ENCODE measurements around the gene CC2D2B.
"Not testable (repeated sequence)": the region's sequence is repeated elsewhere in the genome, so short reads cannot be mapped to it uniquely, and the experiment has no call there.

Gene CC2D2B

GRCh38 chr10:95964756-95965155 is 57.0 kb downstream of the CC2D2B start:
- no peaks in the 10 kb centered on the region for H3K36me3 ChIP-seq (ENCODE audit: control insufficient read depth, insufficient read depth, low read length)
- no peaks in the 10 kb centered on the region for H3K9me3 ChIP-seq (ENCODE audit: control insufficient read depth, insufficient read depth, low read length)
- no peaks in the 10 kb centered on the region for H3K4me1 ChIP-seq (ENCODE audit: control insufficient read depth, insufficient read depth, low read length)
- no CpG with 5 or more reads among the region's 1 CpG for WGBS (ENCODE audit: insufficient coverage, insufficient read length)
- no peak for DNase-seq (ENCODE audit: low read depth, low spot score)
- no peak overlapping the region for H3K4me3 ChIP-seq (ENCODE audit: low read length)
- H3K27ac ChIP-seq (ENCODE audit: low read length): no peak overlapping the region
- H3K27me3 ChIP-seq (ENCODE audit: control insufficient read depth, insufficient read depth, low read length): no peaks in the 10 kb centered on the region

DNA sequence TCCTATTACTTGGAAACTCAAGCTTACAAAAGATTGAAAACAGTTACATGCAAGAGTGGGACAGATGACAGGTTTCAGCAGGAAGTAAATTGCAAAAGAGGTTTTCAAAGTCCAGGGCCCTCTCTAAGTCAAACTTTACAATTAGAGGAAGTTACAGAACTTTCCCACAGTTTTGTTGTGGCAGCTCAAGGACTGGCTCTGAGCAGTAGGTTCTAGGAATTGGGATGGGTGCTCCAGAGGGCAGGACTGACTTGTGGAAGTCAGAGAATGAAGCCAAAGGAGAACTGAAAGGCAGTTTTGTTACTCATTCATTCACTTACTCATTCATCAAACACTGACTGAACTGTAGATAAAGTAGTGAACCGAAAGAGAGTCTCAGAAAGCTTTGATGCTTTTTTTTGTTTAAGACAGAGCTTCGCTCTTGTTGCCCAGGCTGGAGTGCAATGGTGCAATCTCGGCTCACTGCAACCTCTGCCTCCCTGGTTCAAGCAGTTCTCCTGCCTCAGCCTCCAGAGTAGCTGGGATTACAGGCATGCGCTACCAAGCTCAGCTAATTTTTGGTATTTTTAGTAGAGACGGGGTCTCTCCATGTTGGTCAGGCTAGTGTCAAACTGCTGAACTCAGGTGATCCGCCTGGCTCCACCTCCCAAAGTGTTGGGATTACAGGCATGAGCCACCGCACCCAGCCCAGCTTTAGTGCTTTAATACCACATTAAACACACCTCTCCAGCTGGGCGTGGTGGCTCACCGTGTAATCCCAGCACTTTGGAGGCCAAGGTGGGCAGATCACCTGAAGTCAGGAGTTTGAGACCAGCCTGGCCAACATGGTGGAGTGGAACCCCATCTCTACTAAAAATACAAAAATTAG is 68.8 kb downstream of the CC2D2B start:
- Histone ChIP-seq H3K4me3 (ENCODE audit: low read length) (no peak overlapping the region), H3K27me3 (ENCODE audit: control insufficient read depth, insufficient read depth, low read length) (no peaks in the 10 kb centered on the region), H3K27ac (ENCODE audit: low read length) (no peak overlapping the region), H3K36me3 (ENCODE audit: control insufficient read depth, insufficient read depth, low read length) (no peaks in the 10 kb centered on the region), H3K9me3 (ENCODE audit: control insufficient read depth, insufficient read depth, low read length) (no peaks in the 10 kb centered on the region), H3K4me1 (ENCODE audit: control insufficient read depth, insufficient read depth, low read length) (no peaks in the 10 kb centered on the region)
- WGBS (ENCODE audit: insufficient coverage, insufficient read length): no CpG with 5 or more reads among the region's 9 CpGs
- DNase-seq (ENCODE audit: low read depth, low spot score): no peak

GRCh38 chr10:95982200-95982599 is 74.4 kb downstream of the CC2D2B start:
- WGBS (ENCODE audit: insufficient coverage, insufficient read length): no CpG with 5 or more reads among the region's 2 CpGs
- no peak for DNase-seq (ENCODE audit: low read depth, low spot score)

GRCh38 chr10:95987685-95988426 is 80.1 kb downstream of the CC2D2B start:
- no CpG with 5 or more reads among the region's 2 CpGs for WGBS (ENCODE audit: insufficient coverage, insufficient read length)
- no peak overlapping the region for H3K27ac ChIP-seq (ENCODE audit: low read length)
- no peaks in the 10 kb centered on the region for H3K9me3 ChIP-seq (ENCODE audit: control insufficient read depth, insufficient read depth, low read length)

More at GRCh38 chr10:95982200-95982599, 74.4 kb downstream of the CC2D2B start:
- Histone ChIP-seq H3K36me3 (ENCODE audit: control insufficient read depth, insufficient read depth, low read length) (no peaks in the 10 kb centered on the region), H3K4me1 (ENCODE audit: control insufficient read depth, insufficient read depth, low read length) (no peaks in the 10 kb centered on the region), H3K27me3 (ENCODE audit: control insufficient read depth, insufficient read depth, low read length) (no peaks in the 10 kb centered on the region), H3K27ac (ENCODE audit: low read length) (no peak overlapping the region), H3K4me3 (ENCODE audit: low read length) (no peak overlapping the region), H3K9me3 (ENCODE audit: control insufficient read depth, insufficient read depth, low read length) (no peaks in the 10 kb centered on the region)

DNA sequence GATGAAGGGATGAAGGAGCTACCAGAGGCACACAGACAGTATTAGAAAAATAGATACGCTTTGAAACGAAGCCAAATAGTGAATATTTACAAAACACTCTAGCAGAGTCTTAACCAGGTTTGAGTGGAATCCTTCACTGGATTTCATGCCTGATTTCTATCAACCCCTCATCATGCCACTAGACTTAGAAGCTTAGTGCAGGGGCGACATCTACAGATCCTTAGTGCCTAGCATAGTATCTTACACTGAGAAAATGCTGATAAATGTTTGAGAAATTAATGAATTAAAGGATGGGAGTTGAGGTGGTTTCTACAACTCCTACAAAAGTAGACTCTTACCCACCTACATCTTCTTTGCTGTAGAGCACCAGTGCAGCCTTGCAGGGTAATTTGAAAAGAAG is 80.9 kb downstream of the CC2D2B start:
- H3K4me1 ChIP-seq (ENCODE audit: control insufficient read depth, insufficient read depth, low read length): no peaks in the 10 kb centered on the region
- H3K36me3 ChIP-seq (ENCODE audit: control insufficient read depth, insufficient read depth, low read length): no peaks in the 10 kb centered on the region
- WGBS (ENCODE audit: insufficient coverage, insufficient read length): no CpG with 5 or more reads among the region's 3 CpGs
- no peaks in the 10 kb centered on the region for H3K9me3 ChIP-seq (ENCODE audit: control insufficient read depth, insufficient read depth, low read length)
- H3K27ac ChIP-seq (ENCODE audit: low read length): no peak overlapping the region
- H3K27me3 ChIP-seq (ENCODE audit: control insufficient read depth, insufficient read depth, low read length): no peaks in the 10 kb centered on the region
- H3K4me3 ChIP-seq (ENCODE audit: low read length): no peak overlapping the region
- DNase-seq (ENCODE audit: low read depth, low spot score): no peak

More at GRCh38 chr10:95987685-95988426, 80.1 kb downstream of the CC2D2B start:
- DNase-seq (ENCODE audit: low read depth, low spot score): no peak
- Histone ChIP-seq H3K4me3 (ENCODE audit: low read length) (no peak overlapping the region), H3K27me3 (ENCODE audit: control insufficient read depth, insufficient read depth, low read length) (no peaks in the 10 kb centered on the region), H3K4me1 (ENCODE audit: control insufficient read depth, insufficient read depth, low read length) (no peaks in the 10 kb centered on the region), H3K36me3 (ENCODE audit: control insufficient read depth, insufficient read depth, low read length) (no peaks in the 10 kb centered on the region)

GRCh38 chr10:95994376-95994775 is 86.6 kb downstream of the CC2D2B start:
- not testable (repeated sequence) for H3K4me3 ChIP-seq (ENCODE audit: low read length); H3K27ac ChIP-seq (ENCODE audit: low read length); H3K36me3 ChIP-seq (ENCODE audit: control insufficient read depth, insufficient read depth, low read length); H3K4me1 ChIP-seq (ENCODE audit: control insufficient read depth, insufficient read depth, low read length); DNase-seq (ENCODE audit: low read depth, low spot score); H3K27me3 ChIP-seq (ENCODE audit: control insufficient read depth, insufficient read depth, low read length); H3K9me3 ChIP-seq (ENCODE audit: control insufficient read depth, insufficient read depth, low read length)
- WGBS (ENCODE audit: insufficient coverage, insufficient read length): no CpG with 5 or more reads among the region's 11 CpGs

GRCh38 chr10:95998255-95998784 is 90.5 kb downstream of the CC2D2B start:
- WGBS (ENCODE audit: insufficient coverage, insufficient read length): no CpG with 5 or more reads among the region's 1 CpG

DNA sequence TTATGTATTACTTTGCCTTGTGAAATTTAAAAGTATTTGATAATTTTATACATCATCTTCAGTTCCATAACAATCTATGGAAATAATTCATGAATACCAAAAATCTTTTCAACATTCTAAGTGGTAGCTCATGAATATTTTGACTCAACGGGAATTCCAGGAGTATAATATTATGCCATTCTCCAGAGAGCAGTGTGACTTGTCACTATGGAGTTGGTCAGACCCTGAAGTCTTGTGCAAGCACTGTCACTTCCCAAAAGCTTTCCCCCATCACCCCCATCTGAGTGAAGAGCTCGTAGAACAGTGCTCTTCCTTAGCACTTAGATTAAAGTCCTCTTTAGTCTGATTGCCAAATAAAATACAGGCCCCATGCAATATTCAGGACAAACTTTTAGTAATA is 106.2 kb downstream of the CC2D2B start:
- DNase-seq (ENCODE audit: low read depth, low spot score): no peak
- Histone ChIP-seq H3K4me3 (ENCODE audit: low read length) (no peak overlapping the region), H3K4me1 (ENCODE audit: control insufficient read depth, insufficient read depth, low read length) (no peaks in the 10 kb centered on the region), H3K36me3 (ENCODE audit: control insufficient read depth, insufficient read depth, low read length) (no peaks in the 10 kb centered on the region), H3K9me3 (ENCODE audit: control insufficient read depth, insufficient read depth, low read length) (no peaks in the 10 kb centered on the region), H3K27ac (ENCODE audit: low read length) (no peak overlapping the region), H3K27me3 (ENCODE audit: control insufficient read depth, insufficient read depth, low read length) (no peaks in the 10 kb centered on the region)
- WGBS (ENCODE audit: insufficient coverage, insufficient read length): no CpG with 5 or more reads among the region's 2 CpGs

More at GRCh38 chr10:95998255-95998784, 90.5 kb downstream of the CC2D2B start:
- Histone ChIP-seq H3K4me3 (ENCODE audit: low read length) (no peak overlapping the region), H3K27ac (ENCODE audit: low read length) (no peak overlapping the region), H3K9me3 (ENCODE audit: control insufficient read depth, insufficient read depth, low read length) (no peaks in the 10 kb centered on the region), H3K27me3 (ENCODE audit: control insufficient read depth, insufficient read depth, low read length) (no peaks in the 10 kb centered on the region), H3K36me3 (ENCODE audit: control insufficient read depth, insufficient read depth, low read length) (no peaks in the 10 kb centered on the region), H3K4me1 (ENCODE audit: control insufficient read depth, insufficient read depth, low read length) (no peaks in the 10 kb centered on the region)
- no peak for DNase-seq (ENCODE audit: low read depth, low spot score)

GRCh38 chr10:96014473-96015102 is 106.8 kb downstream of the CC2D2B start:
- no peaks in the 10 kb centered on the region for H3K9me3 ChIP-seq (ENCODE audit: control insufficient read depth, insufficient read depth, low read length)
- no peak for DNase-seq (ENCODE audit: low read depth, low spot score)
- H3K36me3 ChIP-seq (ENCODE audit: control insufficient read depth, insufficient read depth, low read length): no peaks in the 10 kb centered on the region
- no peak overlapping the region for H3K27ac ChIP-seq (ENCODE audit: low read length)
- no peaks in the 10 kb centered on the region for H3K4me1 ChIP-seq (ENCODE audit: control insufficient read depth, insufficient read depth, low read length)
- H3K4me3 ChIP-seq (ENCODE audit: low read length): no peak overlapping the region
- no CpG with 5 or more reads among the region's 2 CpGs for WGBS (ENCODE audit: insufficient coverage, insufficient read length)
- no peaks in the 10 kb centered on the region for H3K27me3 ChIP-seq (ENCODE audit: control insufficient read depth, insufficient read depth, low read length)

DNA sequence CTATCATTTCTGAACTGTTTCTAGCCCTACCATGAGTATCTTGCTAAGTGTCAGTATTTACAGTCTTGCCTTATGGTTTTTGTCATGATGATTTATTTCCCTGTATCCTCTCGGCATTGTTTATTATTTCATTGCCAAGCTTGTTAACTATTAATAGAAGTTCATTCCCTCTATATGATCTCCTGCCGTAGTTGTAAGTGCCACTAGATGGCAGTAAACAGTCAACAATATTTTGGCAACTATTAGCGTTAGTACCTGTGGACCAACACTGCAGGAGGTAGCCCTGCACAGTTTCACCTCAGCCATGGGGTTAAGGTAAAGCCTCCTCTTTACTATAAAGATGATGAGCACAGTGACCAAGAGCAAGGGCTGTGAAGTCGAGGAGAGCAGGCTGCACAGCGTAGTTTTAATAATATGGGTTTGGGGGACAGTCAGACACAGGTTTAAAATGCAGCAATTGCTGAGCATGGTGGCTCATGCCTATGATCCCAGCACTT is 109.5 kb downstream of the CC2D2B start:
- Histone ChIP-seq H3K27me3 (ENCODE audit: control insufficient read depth, insufficient read depth, low read length) (no peaks in the 10 kb centered on the region), H3K4me3 (ENCODE audit: low read length) (no peak overlapping the region), H3K27ac (ENCODE audit: low read length) (no peak overlapping the region), H3K4me1 (ENCODE audit: control insufficient read depth, insufficient read depth, low read length) (no peaks in the 10 kb centered on the region), H3K36me3 (ENCODE audit: control insufficient read depth, insufficient read depth, low read length) (no peaks in the 10 kb centered on the region), H3K9me3 (ENCODE audit: control insufficient read depth, insufficient read depth, low read length) (no peaks in the 10 kb centered on the region)
- peak; percentile 27 for DNase-seq (ENCODE audit: low read depth, low spot score)
- WGBS (ENCODE audit: insufficient coverage, insufficient read length): no CpG with 5 or more reads among the region's 5 CpGs
